Cerebellar nuclear complex (tissue), 1 donor: ENCODE measurements around the gene DNAH3.
"Not testable (repeated sequence)": the region's sequence is repeated elsewhere in the genome, so short reads cannot be mapped to it uniquely, and the experiment has no call there.

ENCODE experiments used
- DNase-seq, 2 experiments: peaks; one replicate each; lab custom pipeline; 2025; lab: John Stamatoyannopoulos, UW

Gene DNAH3

DNA sequence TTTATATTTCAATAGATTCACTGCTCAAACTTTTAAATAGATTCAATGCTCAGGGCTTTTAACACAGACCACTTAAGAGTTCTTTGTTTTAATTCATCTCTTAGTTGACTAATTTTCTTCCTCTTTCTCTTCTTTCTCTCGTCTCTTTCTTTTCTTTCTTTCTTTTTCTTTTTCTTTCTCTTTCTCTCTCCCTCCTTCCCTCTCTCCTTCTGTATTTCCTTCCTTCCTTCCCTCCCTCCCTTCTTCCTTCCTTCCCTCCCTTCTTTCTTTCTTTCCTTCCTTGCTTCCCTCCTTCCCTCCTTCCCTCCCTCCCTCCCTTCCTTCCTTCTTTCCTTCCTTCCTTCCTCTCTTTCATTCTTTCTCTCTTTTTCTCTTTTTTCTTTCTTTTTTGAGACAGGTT is 145.6 kb downstream of the DNAH3 start:
- no peak for DNase-seq

DNA sequence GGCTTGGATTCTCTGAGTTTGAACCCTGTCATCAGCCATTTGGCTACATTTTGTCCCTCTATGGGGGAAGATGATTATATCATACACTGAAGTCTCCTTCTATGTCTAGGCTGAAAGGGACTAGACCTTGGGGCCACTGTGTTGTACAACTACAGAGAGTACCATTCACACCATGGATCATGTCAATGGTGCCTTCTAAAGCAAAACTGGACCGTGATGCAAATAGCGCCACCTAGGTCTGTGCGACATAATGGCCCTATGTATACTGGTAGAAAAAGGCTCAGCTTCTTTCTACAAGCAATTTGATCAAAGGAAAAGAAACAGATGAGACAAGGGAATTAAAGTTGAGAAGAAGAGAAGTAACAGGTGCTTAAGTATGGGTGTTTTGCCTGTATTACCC is 149.4 kb downstream of the DNAH3 start:
- no peak for DNase-seq

DNA sequence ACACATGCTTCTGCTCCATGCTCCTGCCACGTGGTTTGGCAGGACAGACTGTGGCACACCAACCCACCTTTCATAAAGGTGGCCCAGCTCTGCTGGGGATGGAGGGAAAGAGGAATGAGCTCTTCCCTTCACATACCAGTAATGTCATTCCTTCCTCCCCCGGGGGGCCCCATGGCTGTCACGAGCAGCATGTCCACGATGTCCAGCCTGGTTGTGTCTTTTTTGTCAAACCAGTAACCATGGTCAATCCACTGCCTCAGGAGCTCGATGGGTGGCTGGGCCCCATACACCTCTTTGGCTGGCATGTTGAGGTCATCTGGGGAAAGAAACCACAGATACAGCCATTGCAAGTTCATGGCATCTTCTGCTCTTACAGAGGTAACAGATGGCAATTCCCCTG is 153.5 kb downstream of the DNAH3 start:
- DNase-seq, result no peak

DNA sequence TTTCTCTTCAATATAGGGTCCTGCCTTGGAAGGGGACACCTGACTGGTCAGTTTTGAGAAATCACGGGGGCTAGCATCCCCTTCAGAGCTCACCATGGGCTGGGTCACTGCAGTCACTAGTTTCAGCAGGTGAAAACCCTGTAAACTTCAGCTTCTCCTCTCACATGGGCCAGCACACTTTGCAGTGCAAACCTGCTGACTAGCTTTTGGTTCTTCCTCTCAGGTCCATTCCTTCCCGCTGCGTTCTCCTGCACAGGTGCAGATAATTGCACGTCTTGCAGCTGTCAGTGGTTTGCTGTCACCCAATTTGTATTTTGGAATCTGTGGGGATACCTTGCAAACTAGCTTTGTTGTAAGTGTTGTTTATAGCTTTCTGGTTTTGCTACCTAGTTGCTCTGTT is 154.9 kb downstream of the DNAH3 start:
- DNase-seq, result no peak

DNA sequence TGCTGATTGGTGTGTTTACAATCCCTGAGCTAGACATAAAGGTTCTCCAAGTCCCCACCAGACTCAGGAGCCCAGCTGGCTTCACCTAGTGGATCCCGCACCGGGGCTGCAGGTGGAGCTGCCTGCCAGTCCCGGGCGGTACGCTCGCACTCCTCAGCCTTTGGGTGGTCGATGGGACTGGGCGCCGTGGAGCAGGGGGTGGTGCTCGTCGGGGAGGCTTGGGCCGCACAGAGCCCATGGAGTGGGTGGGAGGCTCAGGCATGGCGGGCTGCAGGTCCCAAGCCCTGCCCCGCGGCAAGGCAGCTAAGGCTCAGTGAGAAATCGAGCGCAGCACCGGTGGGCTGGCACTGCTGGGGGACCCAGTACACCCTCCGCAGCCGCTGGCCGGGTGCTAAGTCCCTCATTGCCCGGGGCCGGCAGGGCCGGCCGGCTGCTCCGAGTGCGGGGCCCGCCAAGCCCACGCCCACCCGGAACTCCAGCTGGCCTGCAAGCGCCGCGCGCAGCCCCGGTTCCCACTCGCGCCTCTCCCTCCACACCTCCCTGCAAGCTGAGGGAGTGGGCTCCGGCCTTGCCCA is 161.1 kb downstream of the DNAH3 start:
- not testable (repeated sequence) for DNase-seq

DNA sequence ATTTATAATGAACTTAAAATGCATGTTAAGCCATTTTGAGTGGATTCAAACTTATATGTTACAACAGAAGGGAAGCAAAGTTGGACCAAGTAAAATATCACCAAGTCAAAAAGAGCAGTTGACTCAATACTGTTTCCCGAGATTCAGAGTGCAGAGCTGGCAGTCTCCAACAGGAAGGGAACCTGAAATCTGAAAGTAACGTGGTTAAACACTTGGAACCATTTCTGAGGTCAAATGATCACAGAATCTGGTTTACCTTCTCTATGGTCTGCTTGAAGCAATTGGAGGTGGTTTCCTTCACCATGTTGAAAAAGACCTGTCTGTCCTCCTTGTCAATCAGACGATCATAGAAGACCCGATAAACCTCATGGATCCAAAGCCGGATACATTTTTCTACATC is 163.6 kb downstream of the DNAH3 start:
- DNase-seq, result no peak

DNA sequence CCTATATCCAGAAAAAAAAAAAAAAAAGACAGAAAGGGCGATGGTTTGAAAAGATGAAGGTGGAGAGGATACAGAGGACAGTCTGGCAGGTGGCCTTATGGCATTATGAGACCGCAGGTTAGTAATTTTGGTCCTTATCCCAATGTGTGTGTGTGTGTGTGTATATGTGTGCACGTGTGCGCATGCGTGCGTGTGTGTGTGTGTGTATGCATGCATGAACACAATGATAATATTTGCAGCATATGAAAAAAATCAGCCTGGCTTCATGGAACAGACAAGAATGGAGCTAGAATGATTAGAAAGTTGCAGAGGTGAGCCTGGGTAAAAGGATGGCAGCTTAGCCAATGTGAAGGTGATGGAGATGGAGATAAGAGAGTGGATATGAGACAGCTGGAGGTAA is 166.6 kb downstream of the DNAH3 start:
- DNase-seq, result no peak

DNA sequence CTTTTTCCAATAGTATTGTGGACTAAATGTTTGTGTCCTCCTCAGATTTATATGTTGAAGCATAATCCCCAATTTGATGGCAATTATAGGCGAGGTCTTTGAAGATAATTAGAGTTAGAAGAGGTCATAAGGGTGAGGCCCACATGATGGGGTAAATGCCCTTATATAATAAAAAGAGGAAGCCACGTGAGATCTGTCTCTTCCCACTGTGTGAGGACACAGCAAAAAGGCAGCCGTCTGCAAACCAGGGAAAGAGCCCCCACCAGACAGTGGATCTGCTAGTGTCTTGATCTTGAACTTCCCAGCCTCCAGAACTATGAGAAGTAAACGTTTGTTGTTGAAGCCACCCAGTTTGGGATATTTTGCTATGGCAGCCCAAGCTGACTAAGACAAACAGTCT is 174.1 kb downstream of the DNAH3 start:
- no peak for DNase-seq

DNA sequence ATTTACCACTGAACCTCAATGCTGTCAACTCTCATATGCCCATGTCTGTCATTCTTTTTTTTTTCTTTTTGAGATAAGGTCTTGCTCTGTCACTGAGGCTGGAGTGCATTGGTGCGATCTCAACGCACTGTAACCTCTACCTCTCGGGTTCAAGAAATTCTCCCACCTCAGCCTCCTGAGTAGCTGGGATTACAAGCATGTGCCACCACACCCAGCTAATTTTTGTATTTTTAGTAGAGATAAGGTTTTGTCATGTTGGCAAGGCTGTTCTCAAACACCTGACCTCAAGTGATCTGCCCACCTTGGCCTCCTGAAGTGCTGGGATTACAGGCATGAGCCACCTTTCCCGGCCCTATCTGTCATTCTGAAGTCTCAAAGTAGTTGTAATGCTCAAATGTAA is 177.4 kb downstream of the DNAH3 start:
- DNase-seq, result not testable (repeated sequence)

DNA sequence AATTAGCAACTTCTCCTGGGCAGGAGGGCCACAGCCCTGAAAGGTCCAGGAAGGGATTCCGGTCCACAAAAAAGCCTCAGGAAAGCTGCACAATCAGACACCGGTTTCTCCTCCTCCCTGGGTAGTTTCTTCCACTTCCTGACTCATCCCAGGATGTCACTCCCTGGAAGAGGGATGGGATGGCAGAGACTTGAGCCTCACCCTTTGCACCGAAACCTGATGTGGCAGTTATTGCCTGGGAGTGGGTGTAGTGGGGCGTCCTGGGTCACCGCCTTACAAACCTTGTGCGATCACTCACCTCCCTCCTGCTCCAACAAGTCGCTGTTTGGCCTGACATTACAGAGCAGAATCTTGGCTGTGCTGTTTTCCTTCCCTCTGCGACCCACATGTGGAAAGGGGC is 179.2 kb downstream of the DNAH3 start:
- DNase-seq, result no peak

DNA sequence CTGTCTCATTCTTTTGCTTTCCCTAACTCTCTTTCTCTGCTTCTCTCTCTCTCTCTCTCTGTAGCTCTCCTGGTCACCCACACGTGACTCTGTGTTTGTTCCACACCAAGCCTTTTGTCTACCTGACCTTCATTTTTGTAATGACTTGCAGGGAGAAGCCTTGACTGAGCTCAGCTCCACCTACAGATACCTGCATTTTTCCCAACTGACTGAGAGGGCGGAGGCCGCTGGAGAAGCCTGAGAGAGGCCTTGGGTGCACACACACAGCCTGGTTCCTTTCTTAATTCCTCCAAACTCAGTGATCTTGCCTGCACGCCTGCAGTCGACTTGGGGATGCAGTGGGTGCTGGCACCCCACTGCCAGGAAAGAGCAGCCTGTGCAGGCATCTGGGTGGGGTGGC is 181.3 kb downstream of the DNAH3 start:
- no peak for DNase-seq

DNA sequence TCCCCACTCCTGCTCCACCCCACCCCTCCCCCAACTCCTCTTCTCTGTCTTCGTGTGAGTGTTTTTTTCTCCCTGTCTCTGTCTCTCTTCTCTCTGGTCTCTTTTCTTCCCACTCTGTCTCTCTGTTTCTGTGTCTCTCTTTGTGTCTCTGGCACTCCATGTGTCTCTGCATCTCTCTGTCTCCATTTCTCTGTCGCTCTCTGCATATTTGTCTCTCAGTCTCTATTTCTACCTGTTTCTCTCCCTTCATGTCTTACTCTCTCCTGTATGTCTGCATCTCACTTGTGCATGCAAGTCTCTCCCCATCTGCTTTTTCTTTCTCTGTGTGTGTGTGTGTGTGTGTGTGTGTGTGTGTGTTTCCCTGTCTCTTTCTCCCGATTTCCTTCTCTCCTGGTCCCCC is 181.9 kb downstream of the DNAH3 start:
- no peak for DNase-seq

DNA sequence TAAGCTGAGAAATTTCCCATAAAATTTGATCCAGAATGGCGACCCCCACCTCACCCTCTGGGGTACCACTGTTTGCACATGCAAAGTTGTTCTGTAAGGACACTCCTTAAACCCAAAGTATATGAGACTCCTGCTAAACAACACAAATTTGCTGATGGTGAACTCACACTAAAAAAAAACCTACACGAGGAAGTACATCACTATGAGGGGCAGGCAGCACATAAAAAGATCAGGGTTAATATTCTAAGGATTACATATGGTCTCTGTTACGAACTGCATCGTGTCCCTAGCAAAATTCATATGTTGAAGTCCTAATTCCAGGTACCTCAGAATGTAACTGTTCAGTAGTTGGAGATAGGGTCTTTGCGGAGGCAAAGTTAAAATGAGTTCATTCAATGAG is 189.7 kb downstream of the DNAH3 start:
- DNase-seq, result no peak

DNA sequence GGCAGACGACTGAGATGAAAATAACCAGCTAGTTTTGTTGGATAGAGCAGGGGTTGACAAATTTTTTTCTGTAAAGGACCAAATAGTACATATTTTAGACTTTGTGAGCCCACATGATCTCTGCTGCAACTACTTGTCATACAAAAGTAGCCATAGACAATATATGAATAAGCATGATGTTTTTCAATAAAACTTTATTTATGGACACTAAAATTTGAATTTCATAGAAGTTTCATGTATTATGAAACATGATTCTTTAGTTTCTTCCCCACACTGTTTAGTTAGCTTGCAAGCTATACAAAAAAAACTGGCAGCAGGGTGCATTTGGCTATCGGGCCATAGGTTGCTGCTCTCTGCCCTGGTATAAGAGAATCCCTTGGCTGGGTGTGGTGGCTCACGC is 193.5 kb downstream of the DNAH3 start:
- no peak for DNase-seq

DNA sequence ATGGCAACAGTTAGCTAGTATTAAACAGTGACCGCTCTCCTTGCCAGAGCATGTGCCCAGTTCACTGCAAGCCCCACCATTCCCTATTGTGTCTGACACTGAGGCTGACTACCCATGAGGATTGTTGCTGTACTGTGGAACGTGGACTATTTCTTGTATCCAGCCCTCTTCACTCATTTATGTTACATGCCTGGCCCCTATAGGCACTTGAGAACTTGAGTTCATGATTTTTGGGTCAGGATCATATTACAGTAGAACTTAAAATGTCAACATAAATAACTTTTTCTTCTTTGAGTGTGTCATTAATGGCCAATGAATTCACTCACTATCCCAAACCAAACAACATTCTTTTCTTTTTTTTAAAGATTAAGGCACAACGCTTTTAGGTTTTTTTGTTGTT is 194.3 kb downstream of the DNAH3 start:
- DNase-seq, result no peak

DNA sequence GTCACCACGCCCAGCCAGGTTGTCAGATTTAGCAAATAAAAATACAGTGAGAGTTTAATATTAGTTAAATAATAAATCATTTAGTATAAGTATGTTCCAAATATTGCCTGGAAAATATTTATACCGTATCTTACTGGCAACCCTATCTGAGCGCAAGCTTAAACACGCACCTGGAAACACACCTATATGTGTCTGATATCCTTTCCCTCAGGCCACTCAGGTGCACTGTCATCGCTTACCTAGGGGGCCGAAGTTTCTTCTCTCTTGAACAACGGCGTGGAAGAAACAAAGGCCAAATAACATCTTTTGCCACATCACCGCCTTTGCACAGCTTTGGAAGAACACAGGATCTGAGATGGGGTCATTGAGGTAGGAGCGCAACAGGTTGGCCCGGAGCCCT is 196.1 kb downstream of the DNAH3 start:
- DNase-seq, result no peak

DNA sequence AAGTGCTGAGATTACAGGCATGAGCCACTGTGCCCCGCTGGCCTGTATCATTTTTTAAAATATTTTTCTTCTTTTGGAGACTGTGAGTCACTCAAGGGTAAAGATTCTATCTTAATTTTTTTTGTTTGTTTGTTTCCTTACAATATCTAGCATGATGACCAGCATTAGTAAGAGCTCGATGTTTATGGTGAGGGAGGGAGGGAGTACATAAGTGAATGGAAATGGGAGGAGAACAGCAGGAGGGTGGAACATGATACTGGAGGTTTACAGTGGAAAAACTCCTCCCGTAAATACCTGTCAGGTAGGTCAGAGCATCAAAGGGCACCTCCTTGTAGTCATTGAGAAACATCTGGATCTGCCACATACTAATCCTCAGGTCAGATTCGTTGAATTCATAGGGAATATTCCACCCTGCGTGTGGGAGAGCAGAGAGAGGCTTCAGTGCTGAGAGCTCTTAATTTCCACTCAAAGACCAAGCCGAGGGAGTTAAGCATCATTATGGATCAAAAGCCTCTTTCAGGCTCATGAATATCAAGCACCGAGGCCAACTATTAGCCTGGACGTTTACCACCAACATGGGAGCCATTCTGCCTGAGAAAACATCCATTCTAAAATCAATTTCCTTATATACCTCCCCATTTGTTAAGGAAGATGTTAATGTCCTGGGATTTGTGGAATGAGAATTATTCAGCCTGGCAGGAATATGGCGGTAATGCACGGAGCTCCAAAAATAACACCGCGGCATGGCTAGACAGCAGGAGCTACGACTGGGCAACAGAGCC is 198.3 kb downstream of the DNAH3 start:
- DNase-seq, result no peak

DNA sequence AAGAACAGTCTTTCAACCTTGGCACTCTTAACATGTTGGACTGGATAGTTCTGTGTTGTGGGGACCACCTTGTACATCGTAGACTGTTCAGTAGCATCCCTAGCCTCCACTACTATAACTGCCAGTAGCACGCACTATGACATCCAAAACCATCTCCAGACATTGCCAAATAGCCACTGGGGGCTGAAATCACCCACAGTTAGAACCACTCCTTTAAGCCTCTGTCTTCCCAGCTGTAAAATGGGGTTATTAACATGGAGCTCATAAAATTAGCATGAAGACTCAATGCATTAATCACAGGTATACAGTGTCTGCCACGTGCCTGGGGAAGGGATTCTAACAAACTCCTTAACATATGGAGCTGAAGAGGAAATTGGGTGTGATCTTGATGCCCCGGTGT is 200.4 kb downstream of the DNAH3 start:
- no peak for DNase-seq

DNA sequence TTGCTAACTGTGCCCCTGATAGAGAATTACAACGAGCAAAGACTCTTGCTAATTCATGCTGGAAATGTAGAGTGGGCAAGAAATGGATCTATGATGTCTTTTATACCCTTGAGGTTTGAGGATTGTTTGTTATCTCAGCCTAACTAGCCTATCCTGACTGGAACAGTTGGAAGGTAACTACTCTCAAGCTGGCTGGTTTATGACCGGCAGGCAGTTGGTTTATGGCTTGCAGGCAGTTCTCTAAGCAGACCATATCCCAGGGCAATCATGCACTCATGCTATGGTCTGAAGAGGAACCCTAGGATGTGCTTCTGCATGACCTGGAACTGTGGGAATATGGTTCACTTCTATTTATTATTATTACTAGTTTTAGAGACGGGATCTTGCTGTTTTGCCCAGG is 201.0 kb downstream of the DNAH3 start:
- no peak for DNase-seq

DNA sequence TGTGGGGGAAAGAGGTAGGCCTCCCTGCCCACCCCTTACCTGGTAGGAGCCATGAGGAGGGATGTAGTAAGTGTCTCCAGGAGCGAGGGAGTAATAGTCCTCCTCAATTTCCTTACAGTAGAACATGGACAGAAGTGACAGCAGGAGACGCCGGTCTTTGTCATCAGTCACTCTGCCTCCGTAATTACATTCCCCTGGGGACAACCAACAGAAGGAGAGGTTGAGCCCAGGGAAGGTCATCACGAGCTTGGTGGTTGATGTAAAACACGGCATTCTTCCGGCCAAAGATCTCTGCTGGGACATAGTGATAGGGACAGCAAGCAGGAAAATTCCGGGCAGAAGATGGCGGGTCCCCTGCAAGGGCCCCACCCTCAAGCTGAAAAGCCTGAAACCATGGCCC is 202.2 kb downstream of the DNAH3 start:
- no peak for DNase-seq

DNA sequence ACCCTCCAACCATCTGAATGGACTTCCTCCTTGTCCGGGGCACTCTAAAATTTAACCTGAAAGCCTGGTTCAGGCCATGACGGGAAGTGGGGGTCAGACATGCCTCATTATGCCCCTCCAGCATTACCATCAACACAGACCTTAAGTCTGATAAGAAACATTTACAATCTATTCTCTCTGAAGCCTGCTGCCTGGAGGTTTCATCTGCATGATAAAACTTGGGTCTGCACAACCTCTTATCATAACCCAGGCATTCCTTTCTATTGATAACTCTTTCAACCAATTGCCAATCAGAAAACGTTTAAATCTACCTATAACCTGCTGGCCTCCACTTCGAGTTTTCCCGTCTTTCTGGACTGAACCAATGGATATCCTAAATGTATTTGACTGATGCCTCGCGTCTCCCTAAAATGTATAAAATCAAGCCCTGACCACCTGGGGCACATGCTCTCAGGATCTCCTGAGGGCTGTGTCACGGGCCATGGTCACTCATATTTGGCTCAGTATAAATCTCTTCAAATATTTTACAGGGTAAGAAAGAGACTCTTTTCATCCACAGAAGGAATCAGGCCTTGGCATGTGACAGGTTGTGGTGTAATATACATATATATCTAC is 204.5 kb downstream of the DNAH3 start:
- DNase-seq, result no peak

DNA sequence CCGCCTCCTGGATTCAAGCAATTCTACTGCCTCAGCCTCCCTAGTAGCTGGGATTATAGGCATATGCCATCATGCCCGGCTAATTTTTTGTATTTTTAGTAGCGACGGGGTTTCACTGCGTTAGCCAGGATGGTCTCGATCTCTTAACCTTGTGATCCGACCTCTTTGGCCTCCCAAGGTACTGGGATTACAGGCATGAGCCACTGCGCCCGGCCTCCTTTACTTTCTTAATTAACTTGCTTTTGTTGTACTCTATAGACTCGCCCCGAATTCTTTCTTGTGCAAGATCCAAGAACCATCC is 205.1 kb downstream of the DNAH3 start:
- DNase-seq, result not testable (repeated sequence)

DNA sequence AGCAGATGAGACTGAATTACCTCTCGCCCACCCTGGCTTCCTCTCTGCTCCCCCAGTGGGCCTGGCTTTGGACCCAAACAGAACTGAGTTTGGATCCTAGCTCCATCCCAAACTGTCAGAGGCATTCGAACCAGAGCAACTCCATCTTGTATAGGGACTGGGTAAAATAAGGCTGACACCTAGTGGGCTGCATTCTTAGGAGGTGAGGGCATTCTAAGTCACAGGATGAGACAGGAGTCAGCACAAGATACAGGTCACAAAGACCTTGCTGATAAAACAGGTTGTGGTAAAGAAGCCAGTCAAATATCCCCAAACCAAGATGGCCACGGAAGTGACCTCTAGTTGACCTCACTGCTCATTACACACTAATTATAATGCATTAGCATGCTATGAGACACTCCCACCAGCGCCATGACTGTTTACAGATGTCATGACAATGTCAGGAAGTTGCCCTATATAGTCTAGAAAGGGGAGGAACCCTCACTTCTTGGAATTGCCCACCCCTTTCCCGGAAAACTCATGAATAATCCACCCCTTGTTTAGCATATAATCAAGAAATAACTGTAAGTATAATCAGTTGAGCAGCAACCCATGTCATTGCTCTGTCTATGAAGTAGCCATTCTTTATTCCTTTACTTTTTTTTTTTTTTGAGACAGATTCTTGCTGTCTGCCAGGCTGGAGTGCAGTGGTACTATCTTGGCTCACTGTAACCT is 205.6 kb downstream of the DNAH3 start:
- DNase-seq, result no peak
